ENCODE measurements around the gene MED15.

MED15 gene

DNA sequence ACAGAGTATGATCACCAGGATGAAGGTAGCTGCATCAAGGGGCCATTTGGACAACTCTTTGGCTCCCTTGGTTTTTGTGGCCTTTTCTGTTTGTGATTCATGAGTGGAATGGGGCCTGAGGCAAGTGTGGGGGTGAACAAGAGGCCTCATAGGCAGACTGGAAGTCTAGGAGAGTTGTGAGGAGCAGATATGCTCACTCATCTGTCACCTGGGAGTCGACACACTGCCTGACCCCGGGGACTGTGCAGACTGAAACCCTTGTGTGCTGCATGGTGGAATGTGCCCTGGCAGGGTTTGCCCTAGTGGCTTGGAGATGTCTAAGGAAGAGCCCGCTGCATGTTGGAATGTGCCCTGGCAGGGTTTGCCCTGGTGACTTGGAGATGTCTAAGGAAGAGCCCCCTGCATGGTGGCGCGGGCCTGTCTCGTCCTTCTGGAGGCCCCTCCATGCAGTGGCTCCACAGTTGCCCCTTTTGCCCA lies 60.0 kb downstream of the MED15 start:
- Histone ChIP-seq H3K4me2 (ENCODE audit: low read length) (no peak overlapping the region), H3K27me3 (ENCODE audit: control insufficient read depth, low read length) (no peaks in the 10 kb centered on the region), H4K20me1 (ENCODE audit: control insufficient read depth, insufficient read depth, low read depth, low read length) (0 out of 2 replicates have a peak, but pooled peaks cover 10% of the 10 kb centered on the region), H3K27ac (ENCODE audit: low read depth, low read length) (no peak overlapping the region), H3K36me3 (ENCODE audit: control insufficient read depth, low read length) (peaks cover 78% of the 10 kb centered on the region), H3K9me3 (ENCODE audit: control insufficient read depth, insufficient read depth, low read length) (no peaks in the 10 kb centered on the region), H3K4me1 (ENCODE audit: control insufficient read depth, low read length) (no peaks in the 10 kb centered on the region), H3K9me2 (replicated peaks; ENCODE audit: control insufficient read depth, low read length) (no peaks in the 10 kb centered on the region), H3K4me3 (ENCODE audit: low read length) (no peak overlapping the region), H3F3A (ENCODE audit: control insufficient read depth, insufficient read depth) (peaks cover 8% of the 10 kb centered on the region), H3K79me2 (ENCODE audit: control insufficient read depth, low read length) (no peaks in the 10 kb centered on the region)
- TF ChIP-seq, protein P1, sequence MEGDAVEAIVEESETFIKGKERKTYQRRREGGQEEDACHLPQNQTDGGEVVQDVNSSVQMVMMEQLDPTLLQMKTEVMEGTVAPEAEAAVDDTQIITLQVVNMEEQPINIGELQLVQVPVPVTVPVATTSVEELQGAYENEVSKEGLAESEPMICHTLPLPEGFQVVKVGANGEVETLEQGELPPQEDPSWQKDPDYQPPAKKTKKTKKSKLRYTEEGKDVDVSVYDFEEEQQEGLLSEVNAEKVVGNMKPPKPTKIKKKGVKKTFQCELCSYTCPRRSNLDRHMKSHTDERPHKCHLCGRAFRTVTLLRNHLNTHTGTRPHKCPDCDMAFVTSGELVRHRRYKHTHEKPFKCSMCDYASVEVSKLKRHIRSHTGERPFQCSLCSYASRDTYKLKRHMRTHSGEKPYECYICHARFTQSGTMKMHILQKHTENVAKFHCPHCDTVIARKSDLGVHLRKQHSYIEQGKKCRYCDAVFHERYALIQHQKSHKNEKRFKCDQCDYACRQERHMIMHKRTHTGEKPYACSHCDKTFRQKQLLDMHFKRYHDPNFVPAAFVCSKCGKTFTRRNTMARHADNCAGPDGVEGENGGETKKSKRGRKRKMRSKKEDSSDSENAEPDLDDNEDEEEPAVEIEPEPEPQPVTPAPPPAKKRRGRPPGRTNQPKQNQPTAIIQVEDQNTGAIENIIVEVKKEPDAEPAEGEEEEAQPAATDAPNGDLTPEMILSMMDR (IDR thresholded peaks at IDR 0.05; ENCODE audit: low read depth, low read length, poor library complexity, severe bottlenecking) = no peak
- no peak for TF ChIP-seq EZH2phosphoT487 (IDR thresholded peaks at IDR 0.05; ENCODE audit: borderline replicate concordance, low read length)

DNA sequence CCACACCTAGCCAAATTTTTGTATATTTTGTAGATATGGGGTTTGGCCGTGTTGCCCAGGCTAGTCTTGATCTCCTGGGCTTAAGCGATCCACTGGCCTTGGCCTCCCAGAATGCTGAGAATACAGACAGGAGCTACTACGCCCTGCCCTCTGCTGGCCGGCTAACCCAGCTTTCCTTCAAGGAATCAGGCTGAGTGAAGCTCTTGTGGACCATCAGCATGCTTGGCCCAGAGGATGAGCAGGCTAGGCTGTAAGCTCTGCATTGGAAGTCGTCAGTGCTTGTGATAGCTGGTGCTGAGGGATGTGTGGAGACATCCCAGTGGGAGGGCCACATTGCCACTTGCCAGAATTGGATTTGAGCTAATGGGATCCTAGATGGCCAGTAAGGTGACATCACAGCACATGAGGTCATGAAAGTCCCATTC lies 60.6 kb downstream of the MED15 start:
- H3K27me3 ChIP-seq (ENCODE audit: control insufficient read depth, low read length) = no peaks in the 10 kb centered on the region
- peaks cover 81% of the 10 kb centered on the region for H3K36me3 ChIP-seq (ENCODE audit: control insufficient read depth, low read length)
- H3K4me3 ChIP-seq (ENCODE audit: low read length) = no peak overlapping the region
- H3K27ac ChIP-seq (ENCODE audit: low read depth, low read length) = no peak overlapping the region
- H3K4me2 ChIP-seq (ENCODE audit: low read length) = no peak overlapping the region
- no peaks in the 10 kb centered on the region for H3K9me2 ChIP-seq (replicated peaks; ENCODE audit: control insufficient read depth, low read length)
- H3K79me2 ChIP-seq (ENCODE audit: control insufficient read depth, low read length) = no peaks in the 10 kb centered on the region
- H4K20me1 ChIP-seq (ENCODE audit: control insufficient read depth, insufficient read depth, low read depth, low read length) = 0 out of 2 replicates have a peak, but pooled peaks cover 10% of the 10 kb centered on the region
- H3K4me1 ChIP-seq (ENCODE audit: control insufficient read depth, low read length) = no peaks in the 10 kb centered on the region
- TF ChIP-seq, protein P1 (IDR thresholded peaks at IDR 0.05; ENCODE audit: low read depth, low read length, poor library complexity, severe bottlenecking) = no peak
- no peak for TF ChIP-seq EZH2phosphoT487 (IDR thresholded peaks at IDR 0.05; ENCODE audit: borderline replicate concordance, low read length)
- no peaks in the 10 kb centered on the region for H3K9me3 ChIP-seq (ENCODE audit: control insufficient read depth, insufficient read depth, low read length)
- peaks cover 8% of the 10 kb centered on the region for H3F3A ChIP-seq (ENCODE audit: control insufficient read depth, insufficient read depth)

DNA sequence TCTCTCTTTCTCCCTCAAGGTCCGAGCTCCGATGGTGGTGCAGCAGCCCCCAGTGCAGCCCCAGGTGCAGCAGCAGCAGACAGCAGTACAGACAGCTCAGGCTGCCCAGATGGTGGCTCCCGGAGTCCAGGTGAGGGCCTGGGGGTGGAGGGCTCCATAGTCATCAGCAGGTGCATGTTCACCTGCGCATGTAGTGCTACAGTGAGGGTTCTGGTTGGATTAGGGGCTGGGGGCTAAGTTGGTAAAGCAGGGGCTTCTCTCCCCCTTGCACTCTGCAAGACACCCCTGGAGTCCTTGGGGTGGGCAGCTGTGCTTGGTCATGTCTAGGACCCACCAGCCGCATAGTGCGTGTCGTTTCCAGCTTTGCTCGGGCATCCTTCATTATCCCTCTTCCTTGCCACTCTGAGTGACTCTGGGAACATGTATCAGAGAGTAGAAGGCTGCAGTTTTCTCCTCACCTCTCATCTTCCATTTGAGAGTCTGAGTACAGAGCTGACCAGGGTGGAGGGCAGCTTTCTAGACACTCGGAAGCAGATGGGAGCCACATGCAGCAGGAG lies 61.2 kb downstream of the MED15 start:
- Histone ChIP-seq H3K27ac (ENCODE audit: low read depth, low read length) (no peak overlapping the region), H3K9me3 (ENCODE audit: control insufficient read depth, insufficient read depth, low read length) (no peaks in the 10 kb centered on the region), H3K4me1 (ENCODE audit: control insufficient read depth, low read length) (no peaks in the 10 kb centered on the region), H3K9me2 (replicated peaks; ENCODE audit: control insufficient read depth, low read length) (no peaks in the 10 kb centered on the region), H3K4me2 (ENCODE audit: low read length) (no peak overlapping the region), H3K36me3 (ENCODE audit: control insufficient read depth, low read length) (peaks cover 85% of the 10 kb centered on the region), H4K20me1 (ENCODE audit: control insufficient read depth, insufficient read depth, low read depth, low read length) (0 out of 2 replicates have a peak, but pooled peaks cover 4% of the 10 kb centered on the region), H3K79me2 (ENCODE audit: control insufficient read depth, low read length) (no peaks in the 10 kb centered on the region), H3F3A (ENCODE audit: control insufficient read depth, insufficient read depth) (peaks cover 2% of the 10 kb centered on the region), H3K4me3 (ENCODE audit: low read length) (no peak overlapping the region), H3K27me3 (ENCODE audit: control insufficient read depth, low read length) (no peaks in the 10 kb centered on the region)
- no peak for TF ChIP-seq EZH2phosphoT487 (IDR thresholded peaks at IDR 0.05; ENCODE audit: borderline replicate concordance, low read length)
- TF ChIP-seq, protein P1 (IDR thresholded peaks at IDR 0.05; ENCODE audit: low read depth, low read length, poor library complexity, severe bottlenecking) = no peak
